Stimulated activated CD4-positive, alpha-beta T cell treated with anti-CD3 and anti-CD28 coated beads, Interleukin-2, amount 100 ng/mL, for 48 hours (primary cell): Measurements from ENCODE around the gene RAB1B.

Source experiments
- DNase-seq, 2 donors: peaks; one replicate each; pipeline ENCODE4 v3.0.0-alpha.2; 2020

RAB1B gene

DNA sequence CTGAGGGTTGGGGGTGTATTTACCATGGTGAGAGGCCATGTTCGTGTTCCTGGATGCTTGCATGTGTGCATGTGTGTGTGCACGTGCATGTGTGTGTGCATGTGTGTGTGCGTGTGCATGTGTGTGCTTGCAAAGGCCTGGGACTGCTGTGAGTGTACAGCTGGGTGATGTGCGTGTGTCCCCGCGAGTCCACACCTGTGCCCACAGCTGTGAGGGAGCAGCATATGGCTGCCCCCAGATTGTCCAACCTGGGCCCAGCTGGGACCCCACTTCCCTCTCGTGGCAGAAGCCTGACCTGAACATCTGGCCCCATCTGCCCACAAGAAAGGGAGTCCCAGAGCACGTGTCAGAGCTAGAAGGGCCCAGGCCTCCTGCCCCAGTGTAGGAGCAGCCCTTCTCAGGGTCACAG is 56.8 kb downstream of the RAB1B start:
- no peak for DNase-seq

GRCh38 chr11:66326261-66327111 is 58.0 kb downstream of the RAB1B start:
- DNase-seq, result no peak
